Activated CD8-positive, alpha-beta memory T cell treated with anti-CD3 and anti-CD28 coated beads for 1 hour (primary cell): ENCODE data around the gene BTAF1.

Experiments
- DNase-seq, 2 donors: peaks; one replicate each; pipeline ENCODE4 v3.0.0-alpha.2; 2020; ENCODE audit warnings: low read depth in 1 of 2; ENCODE audit errors: extremely low read depth in 1 of 2

The BTAF1 gene

DNA sequence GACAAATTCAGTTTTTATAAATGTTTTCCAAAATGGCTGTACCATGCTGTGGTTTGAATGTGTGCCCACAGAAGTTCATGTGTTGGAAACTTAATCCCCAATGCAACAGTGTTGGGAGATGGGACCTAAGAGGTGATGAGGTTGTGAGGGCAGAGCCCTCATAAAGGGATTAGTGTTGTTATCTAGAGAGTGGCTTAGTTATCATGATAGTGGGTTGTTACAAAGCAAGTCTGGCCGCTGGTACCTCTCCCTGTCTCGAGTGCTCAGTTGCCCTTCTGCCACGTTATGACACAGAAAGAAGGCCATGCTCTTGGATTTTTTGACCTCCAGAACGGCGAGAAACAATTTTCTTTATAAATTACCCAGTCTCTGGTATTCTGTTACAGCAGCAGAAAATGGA is 119.0 kb downstream of the BTAF1 start:
- no peak for DNase-seq

DNA sequence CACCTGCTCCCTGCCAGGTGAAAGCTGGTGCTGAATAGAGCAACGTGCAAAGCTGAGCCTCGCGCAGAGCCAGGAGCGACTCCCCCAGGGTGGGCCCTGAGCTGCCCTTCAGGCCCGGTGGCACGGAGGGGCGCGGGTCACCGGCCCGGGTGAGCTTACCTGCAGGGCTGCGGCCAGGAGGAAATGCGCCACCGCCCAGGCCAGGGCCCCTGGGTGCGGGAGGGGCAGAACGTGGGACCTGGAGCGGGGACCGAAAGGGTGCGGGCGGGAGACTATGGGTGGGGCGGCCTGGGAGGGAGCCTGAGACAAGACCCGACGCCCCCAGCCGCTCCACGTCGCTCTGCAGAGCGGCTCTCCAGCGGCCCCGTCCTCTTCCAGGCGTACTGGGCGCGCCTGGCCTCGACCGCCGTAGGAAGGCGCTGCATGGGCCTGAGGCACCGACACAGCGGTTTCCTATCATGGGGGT is 122.1 kb downstream of the BTAF1 start:
- no peak for DNase-seq

DNA sequence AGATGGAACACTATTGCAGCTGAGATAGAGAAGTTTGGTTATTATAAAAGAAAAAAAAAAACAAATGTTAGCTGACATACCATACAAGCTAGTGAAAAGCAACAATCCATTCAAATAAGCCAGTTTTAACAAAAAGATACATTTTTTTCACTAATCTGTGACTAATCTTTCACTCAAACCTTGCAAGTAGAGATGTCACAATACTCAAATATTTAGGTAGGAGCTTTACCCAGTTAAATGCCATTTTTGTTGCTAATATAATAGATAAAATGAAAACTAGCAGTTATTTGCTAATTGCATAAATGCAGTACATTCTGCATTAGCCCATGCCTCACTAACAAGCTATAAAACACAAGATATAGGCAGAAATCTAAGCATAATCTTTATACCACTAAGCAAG is 123.6 kb downstream of the BTAF1 start:
- no peak for DNase-seq

DNA sequence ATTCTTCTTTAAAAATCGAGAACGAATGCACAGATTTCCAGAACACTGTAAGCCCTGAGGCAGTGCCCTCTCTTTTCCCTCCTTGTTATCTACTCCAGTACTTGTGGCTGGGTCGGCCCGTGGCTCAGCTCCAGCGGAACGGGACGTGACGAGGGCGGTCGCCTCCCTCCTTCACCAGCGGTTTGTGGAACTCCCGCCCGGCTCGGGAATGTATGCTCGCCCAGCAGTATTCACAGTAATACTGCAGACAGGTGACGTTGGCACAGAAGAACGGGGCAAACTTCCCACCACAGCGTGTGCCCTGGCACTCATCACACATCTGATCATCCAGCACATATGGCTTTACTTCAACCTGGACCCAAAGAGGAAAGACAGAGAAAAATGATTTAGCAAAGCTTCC is 128.5 kb downstream of the BTAF1 start:
- DNase-seq, result no peak

DNA sequence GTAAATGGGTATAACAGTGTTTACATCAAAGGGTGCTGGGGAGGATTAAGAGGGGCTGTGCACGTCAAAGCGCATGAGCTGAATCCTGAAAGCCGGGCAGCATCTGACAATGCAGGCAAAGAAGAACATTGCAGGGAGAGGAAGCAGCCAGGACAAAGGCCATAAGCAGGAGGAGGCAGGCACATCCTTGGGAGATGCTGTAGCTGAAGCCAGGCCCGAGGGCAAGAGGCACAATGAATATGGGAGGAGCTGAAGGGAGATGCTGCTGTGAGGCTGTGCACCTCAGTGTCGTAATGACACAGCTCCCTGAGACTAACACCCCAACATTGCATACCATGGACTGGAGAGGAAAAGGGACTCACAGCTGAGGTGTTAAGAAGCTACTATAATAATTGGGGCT is 129.2 kb downstream of the BTAF1 start:
- DNase-seq, result no peak

DNA sequence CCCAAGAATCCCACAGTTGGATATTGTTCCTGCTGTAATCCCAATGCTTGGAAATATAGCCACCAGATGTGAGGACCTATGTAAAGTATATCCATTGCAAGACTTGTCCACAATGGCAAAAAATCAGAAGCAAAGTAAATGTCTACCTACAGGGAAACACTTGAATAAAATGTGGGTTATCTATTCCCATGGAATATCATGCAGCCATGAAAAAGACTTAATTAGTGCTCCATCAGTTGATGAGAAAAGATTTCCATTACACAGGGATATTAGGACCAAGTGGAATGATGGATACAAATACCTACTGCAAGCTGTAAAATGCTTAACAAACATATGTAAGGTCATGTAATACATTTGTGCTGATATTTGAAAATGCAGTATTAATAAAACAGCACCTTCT is 131.2 kb downstream of the BTAF1 start:
- DNase-seq, result no peak

DNA sequence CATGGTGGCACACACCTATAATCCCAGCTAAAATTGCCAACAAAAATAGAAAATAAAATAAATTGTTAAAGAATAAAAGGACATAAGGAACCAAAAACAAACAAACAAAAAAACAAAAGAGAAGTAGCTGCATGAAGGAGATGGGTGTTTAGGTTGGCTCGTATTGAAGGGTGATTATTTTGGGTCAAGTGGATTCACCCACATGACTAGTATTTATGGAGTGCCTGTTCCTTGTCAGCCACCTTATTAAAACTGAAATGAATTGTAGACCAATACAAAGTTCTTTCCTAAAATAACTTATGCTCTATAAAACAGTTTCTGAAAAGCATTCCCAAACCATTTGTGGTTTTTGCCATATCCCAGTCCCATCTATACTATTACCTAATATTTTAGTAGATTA is 138.7 kb downstream of the BTAF1 start:
- DNase-seq, result no peak

DNA sequence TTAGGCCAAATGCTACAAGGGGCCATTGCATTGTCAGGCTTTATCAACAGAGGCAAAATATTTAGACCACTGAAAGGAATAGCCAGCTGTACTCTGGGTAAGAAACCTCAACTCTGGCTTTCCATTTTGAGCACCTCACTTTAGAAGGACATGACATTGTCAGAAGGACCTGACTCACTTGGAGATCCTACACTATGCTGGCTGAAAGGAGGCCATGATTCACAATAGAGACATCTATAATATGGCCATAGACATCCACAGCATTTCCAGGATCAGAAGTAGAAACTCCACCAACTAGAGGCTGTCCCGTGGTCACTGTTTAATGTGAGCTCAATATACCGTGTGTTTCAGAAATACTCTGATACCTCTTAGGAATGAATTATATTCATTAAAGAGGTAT is 140.9 kb downstream of the BTAF1 start:
- no peak for DNase-seq

DNA sequence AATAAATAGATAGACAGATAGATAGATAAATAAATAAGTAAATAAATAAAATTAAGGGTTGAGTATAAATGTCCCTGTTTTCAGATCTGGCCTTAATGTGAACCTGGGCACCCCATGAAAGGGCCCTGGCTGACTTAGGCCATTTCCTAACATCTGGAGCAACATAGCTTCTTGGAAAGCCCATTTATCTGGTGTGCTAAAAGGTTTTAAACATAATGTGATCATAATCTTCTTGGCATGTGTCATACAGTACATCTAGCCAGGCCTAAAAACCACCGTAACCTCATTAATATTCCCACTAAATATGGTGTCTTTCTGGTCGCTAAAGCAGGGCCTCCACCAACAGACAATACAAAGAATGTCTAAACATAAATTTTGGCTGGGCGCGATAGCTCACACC is 142.8 kb downstream of the BTAF1 start:
- no peak for DNase-seq

DNA sequence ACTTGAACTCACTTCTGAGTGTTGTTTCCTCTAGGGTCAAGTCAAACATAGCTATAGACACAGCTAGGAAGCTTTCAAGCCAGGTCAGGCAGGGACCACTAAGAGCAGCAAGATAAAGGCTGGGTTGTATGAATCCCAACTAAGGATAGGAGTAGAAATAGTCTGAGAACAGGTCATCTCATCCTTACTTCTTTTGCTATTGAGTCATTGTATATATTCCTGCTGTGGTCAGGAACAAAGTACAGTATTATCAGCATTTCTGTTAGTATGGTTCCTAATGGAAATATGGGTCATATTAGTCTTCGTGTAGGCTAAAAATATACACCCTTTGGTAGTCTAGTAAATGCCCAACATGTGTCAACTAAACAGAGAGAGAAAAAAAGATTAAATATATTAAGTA is 145.3 kb downstream of the BTAF1 start:
- no peak for DNase-seq

DNA sequence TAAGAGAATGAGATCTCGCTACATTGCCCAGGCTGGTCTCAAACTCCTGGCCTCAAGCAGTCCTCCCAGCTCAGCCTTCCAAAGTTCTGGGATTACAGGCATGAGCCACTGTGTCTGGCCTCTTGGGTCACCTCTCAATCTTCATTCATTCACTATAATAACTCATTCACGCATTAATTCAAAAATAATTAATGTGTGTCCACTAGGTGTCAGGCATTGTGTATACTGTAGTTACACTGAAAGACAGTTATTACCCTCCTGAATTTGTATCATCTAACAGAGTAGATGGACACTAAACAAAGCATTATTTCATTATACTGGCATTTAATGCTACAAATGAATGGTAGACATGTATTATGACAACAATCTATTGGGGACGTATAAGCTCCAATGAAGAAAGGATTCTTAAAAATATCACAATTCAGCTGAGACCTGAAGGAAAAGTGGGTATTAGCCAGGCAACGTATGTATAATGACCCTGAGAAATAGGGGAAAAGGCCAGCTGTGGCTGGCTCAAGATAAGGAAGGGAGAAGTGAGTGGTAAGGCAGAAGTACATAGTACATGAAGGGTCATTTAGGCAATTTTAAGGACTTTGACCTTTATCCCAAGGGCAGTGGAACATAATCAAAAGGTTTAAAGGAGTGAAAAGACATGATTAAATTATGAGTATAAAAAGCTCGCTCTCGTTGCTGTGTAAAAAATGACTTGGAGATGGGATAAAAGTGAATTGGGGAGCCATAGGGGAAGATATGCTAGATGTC is 150.7 kb downstream of the BTAF1 start:
- DNase-seq, result no peak

DNA sequence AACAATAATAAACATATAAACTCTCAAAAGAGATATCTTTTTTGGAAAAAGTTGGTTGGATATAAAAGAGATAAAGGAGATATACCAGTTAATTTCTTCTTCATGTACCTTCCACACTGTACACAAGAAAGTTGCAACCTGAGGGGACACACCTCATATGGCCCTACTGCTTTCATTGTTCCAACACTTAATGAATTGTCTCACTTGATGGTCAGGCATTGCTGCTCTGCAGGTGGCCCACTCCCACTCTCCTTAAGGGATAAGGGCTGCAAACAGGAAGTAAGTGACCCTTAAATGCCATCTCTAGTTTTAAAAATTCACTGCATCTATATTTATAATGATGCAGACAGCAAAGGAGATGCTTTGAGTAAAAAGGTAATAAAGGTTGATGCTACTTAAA is 152.3 kb downstream of the BTAF1 start:
- DNase-seq, result no peak

DNA sequence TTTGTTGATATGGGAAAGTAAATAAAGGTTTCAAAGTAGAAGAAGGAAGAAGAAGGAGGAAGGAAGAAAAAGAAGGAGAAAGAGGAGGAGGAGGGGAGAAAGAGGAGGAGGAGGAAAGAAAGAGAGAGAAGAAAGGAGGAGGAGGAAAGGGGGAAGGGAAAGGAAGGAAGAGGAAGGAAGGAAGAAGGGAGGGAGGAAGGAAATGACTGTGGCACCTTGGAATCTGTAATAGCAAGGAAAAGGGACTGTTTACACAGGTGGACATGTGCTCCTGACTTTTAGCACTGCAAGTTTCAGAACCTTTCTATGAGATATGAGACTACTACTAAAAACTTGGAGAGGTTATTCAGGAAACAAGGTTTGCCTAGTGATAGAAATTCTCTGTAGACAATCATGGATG is 153.2 kb downstream of the BTAF1 start:
- DNase-seq, result no peak

DNA sequence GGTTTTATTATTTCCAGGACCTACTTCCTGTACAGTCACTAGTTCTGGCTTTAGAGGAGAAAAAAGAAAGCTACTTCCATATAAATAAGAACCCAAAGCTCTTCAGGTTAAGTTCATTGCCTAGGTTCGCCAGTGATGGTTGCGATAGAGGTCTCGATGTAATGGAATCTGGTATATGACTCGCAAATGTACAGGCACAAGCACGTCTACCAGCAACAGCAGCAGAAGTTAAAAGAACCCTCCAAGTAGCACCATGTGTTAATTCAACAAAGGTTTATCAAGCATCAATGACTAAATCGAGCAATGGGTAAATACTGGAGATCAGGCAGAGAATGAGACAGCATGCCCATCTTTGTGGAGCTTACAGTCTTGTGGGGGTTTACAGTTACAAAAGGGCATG is 155.4 kb downstream of the BTAF1 start:
- DNase-seq, result no peak
